Keratinocyte (primary cell): ENCODE measurements around the gene ARID5B. TPM values are rescaled to one million over a fixed set of nuclear protein-coding genes. Genes with fewer than 3 reads are reported as not detected.

Experiments used
- DNase-seq: peaks from one replicate; pipeline ENCODE4 v3.0.0-alpha.2; 2011; ENCODE audit warnings: low read depth, missing footprints, low spot score
- FAIRE-seq: peaks from 2 replicates; lab custom pipeline; 2011; peaks lifted over from hg19 to GRCh38; lab: Jason Lieb, UNC
- H2AFZ ChIP-seq: 2 replicates; pipeline ENCODE4 v1.6.0; 2012; ENCODE audit warnings: low read length, control low read depth, inconsistent platforms; ENCODE audit not compliant: control insufficient read depth
- H3K27ac ChIP-seq: 2 replicates; pipeline ENCODE4 v1.5.1; 2011; ENCODE audit warnings: low read length; ENCODE audit not compliant: control insufficient read depth, insufficient read depth
- H3K27me3 ChIP-seq: 3 replicates; pipeline ENCODE4 v1.6.0; 2011; ENCODE audit warnings: low read length; ENCODE audit not compliant: control insufficient read depth, insufficient read depth; ENCODE audit errors: extremely low read depth
- H3K36me3 ChIP-seq, 2 experiments: 2 replicates in 1 of 2; 3 replicates in 1 of 2; pipeline ENCODE4 v1.5.1; 2011; ENCODE audit warnings: low read length in 2 of 2, mild to moderate bottlenecking in 1 of 2; ENCODE audit not compliant: control insufficient read depth in 2 of 2, insufficient read depth in 2 of 2; ENCODE audit errors: extremely low read depth in 1 of 2
- H3K4me1 ChIP-seq: 3 replicates; pipeline ENCODE4 v1.5.1; 2011; ENCODE audit warnings: low read length; ENCODE audit not compliant: control insufficient read depth, insufficient read depth; ENCODE audit errors: extremely low read depth
- H3K4me2 ChIP-seq: 3 replicates; pipeline ENCODE4 v1.6.0; 2011; ENCODE audit warnings: low read depth, low read length; ENCODE audit not compliant: control insufficient read depth, insufficient read depth; ENCODE audit errors: extremely low read depth
- H3K4me3 ChIP-seq, 3 experiments: fragments of 200-600 bp in 1 of 3; sonication (generic) in 1 of 3; 2 replicates in 2 of 3; 3 replicates in 1 of 3; pipeline ENCODE4 v1.5.1; 2011 to 2016; ENCODE audit warnings: low read length in 3 of 3, mild to moderate bottlenecking in 3 of 3, control low read depth in 2 of 3, inconsistent platforms in 1 of 3, low read depth in 1 of 3, mixed read lengths in 1 of 3, mixed run types in 1 of 3, moderate library complexity in 1 of 3; ENCODE audit not compliant: control insufficient read depth in 2 of 3, insufficient read depth in 2 of 3; ENCODE audit errors: extremely low read depth in 1 of 3
- H3K79me2 ChIP-seq: 2 replicates; pipeline ENCODE4 v1.6.0; 2012; ENCODE audit warnings: low read length; ENCODE audit not compliant: control insufficient read depth, insufficient read depth
- H3K9ac ChIP-seq: 3 replicates; pipeline ENCODE4 v1.6.0; 2011; ENCODE audit warnings: low read length; ENCODE audit not compliant: control insufficient read depth, insufficient read depth; ENCODE audit errors: extremely low read depth
- H3K9me1 ChIP-seq: 3 replicates; pipeline ENCODE4 v1.6.0; 2011; ENCODE audit warnings: low read length; ENCODE audit not compliant: control insufficient read depth, insufficient read depth; ENCODE audit errors: extremely low read depth
- H3K9me3 ChIP-seq: 2 replicates; pipeline ENCODE4 v1.5.1; 2012; ENCODE audit warnings: low read depth, low read length; ENCODE audit not compliant: control insufficient read depth
- H4K20me1 ChIP-seq: 3 replicates; pipeline ENCODE4 v1.6.0; 2011; ENCODE audit warnings: low read length; ENCODE audit not compliant: control insufficient read depth, insufficient read depth; ENCODE audit errors: extremely low read depth
- EZH2 ChIP-seq: IDR thresholded peaks from one replicate; pipeline ENCODE4 v1.6.1; 2012; ENCODE audit warnings: inconsistent platforms, mild to moderate bottlenecking, low read length, moderate library complexity
- dilution Hi-C: fragments of 300-500 bp; cut with MboI; formaldehyde crosslinking; loops from one replicate; pipeline ENCODE4 v1.7.0; 2020; ENCODE audit warnings: low sequenced_read_pairs; ENCODE audit not compliant: extremely low pct_ligation_motif_present
- polyA plus RNA-seq, 5 experiments: library from polyadenylated mRNA; depleted of rRNA in 3 of 5; stranded (reverse) in 3 of 5; stranded (forward) in 1 of 5; unstranded in 1 of 5; fragments of >200 nt; gene quantifications; 1 replicate in 1 of 5; 2 replicates in 3 of 5; 3 replicates in 1 of 5; pipeline versions ENCODE4 v1.2.1 to v1.2.3, GENCODE V29; 2011 to 2012; ENCODE audit warnings: missing spikeins in 2 of 5, low read depth in 1 of 5, low replicate concordance in 1 of 5
- TF ChIP-seq, protein P1 (sequence below), 3 experiments: IDR thresholded peaks in 1 of 3; conservative IDR thresholded peaks in 1 of 3; optimal IDR thresholded peaks in 1 of 3; 2 replicates in 2 of 3; 3 replicates in 1 of 3; pipeline versions ENCODE3 to v1.5.1; 2011; ENCODE audit warnings: low read length in 3 of 3, mild to moderate bottlenecking in 3 of 3, moderate library complexity in 2 of 3, control low read depth in 1 of 3, inconsistent platforms in 1 of 3; ENCODE audit not compliant: insufficient read depth in 2 of 3; ENCODE audit errors: extremely low read depth in 1 of 3

ARID5B gene
- polyA plus RNA-seq, 1 donor (not counting 4 experiments of a cell fraction or from before 2014, with no cell fraction given): 7.0 TPM

- H3K27me3 ChIP-seq: no peaks in the 10 kb centered on the region
- H3K9ac ChIP-seq: no peak overlapping the region
- no peaks in the 10 kb centered on the region for H3K9me3 ChIP-seq
- FAIRE-seq: no peak
- no peak overlapping the region for H3K27ac ChIP-seq
- peaks cover 10% of the 10 kb centered on the region for H3K4me1 ChIP-seq
- no peak for TF ChIP-seq EZH2
- TF ChIP-seq, protein P1, sequence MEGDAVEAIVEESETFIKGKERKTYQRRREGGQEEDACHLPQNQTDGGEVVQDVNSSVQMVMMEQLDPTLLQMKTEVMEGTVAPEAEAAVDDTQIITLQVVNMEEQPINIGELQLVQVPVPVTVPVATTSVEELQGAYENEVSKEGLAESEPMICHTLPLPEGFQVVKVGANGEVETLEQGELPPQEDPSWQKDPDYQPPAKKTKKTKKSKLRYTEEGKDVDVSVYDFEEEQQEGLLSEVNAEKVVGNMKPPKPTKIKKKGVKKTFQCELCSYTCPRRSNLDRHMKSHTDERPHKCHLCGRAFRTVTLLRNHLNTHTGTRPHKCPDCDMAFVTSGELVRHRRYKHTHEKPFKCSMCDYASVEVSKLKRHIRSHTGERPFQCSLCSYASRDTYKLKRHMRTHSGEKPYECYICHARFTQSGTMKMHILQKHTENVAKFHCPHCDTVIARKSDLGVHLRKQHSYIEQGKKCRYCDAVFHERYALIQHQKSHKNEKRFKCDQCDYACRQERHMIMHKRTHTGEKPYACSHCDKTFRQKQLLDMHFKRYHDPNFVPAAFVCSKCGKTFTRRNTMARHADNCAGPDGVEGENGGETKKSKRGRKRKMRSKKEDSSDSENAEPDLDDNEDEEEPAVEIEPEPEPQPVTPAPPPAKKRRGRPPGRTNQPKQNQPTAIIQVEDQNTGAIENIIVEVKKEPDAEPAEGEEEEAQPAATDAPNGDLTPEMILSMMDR (optimal IDR thresholded peaks at IDR 0.05 in 1 of 3, IDR thresholded peaks at IDR 0.05 in 1 of 3, conservative IDR thresholded peaks at IDR 0.05 in 1 of 3; ENCODE audit: extremely low read depth in 1 of 3, insufficient read depth in 2 of 3, low read length in 3 of 3): no peak
- H3K36me3 ChIP-seq: peaks cover 0 to 2% of the 10 kb centered on the region in 2 experiments
- no peak overlapping the region for H3K4me2 ChIP-seq
- H4K20me1 ChIP-seq: no peaks in the 10 kb centered on the region
- H3K79me2 ChIP-seq: no peaks in the 10 kb centered on the region
- no peak overlapping the region for H2AFZ ChIP-seq
- dilution Hi-C loops: no loop called here
- H3K9me1 ChIP-seq: no peaks in the 10 kb centered on the region
- DNase-seq: no peak
- no peak overlapping the region for H3K4me3 ChIP-seq
Observed at GRCh38 chr10:61970182-61971002, 68.9 kb downstream of the ARID5B start.

GRCh38 chr10:61971003-61971325 is 69.5 kb downstream of the ARID5B start:
- no peaks in the 10 kb centered on the region for H3K79me2 ChIP-seq
- no peaks in the 10 kb centered on the region for H3K9me3 ChIP-seq
- no peak for FAIRE-seq
- H3K36me3 ChIP-seq: peaks cover 0 to 2% of the 10 kb centered on the region in 2 experiments
- H2AFZ ChIP-seq: no peak overlapping the region
- no peaks in the 10 kb centered on the region for H3K27me3 ChIP-seq
- TF ChIP-seq, protein P1 (optimal IDR thresholded peaks at IDR 0.05 in 1 of 3, IDR thresholded peaks at IDR 0.05 in 1 of 3, conservative IDR thresholded peaks at IDR 0.05 in 1 of 3; ENCODE audit: extremely low read depth in 1 of 3, insufficient read depth in 2 of 3, low read length in 3 of 3): no peak
- no peak for TF ChIP-seq EZH2
- H3K9me1 ChIP-seq: no peaks in the 10 kb centered on the region
- H4K20me1 ChIP-seq: no peaks in the 10 kb centered on the region
- DNase-seq: no peak
- peaks cover 12% of the 10 kb centered on the region for H3K4me1 ChIP-seq
- no peak overlapping the region for H3K27ac ChIP-seq
- H3K4me3 ChIP-seq: no peak overlapping the region
- dilution Hi-C loops: no loop called here
- H3K9ac ChIP-seq: no peak overlapping the region
- no peak overlapping the region for H3K4me2 ChIP-seq
